Epithelial cell of proximal tubule (primary cell): ENCODE data around the gene C1S. TPM values are rescaled to one million over a fixed set of nuclear protein-coding genes. Genes with fewer than 3 reads are reported as not detected.

Experiments used
- DNase-seq: peaks from one replicate; pipeline ENCODE4 v3.0.0-alpha.2; 2011; ENCODE audit warnings: low read depth
- H3K4me3 ChIP-seq: 2 replicates; pipeline ENCODE4 v1.5.1; 2011; ENCODE audit warnings: low read depth, mild to moderate bottlenecking, low read length
- CTCF ChIP-seq: conservative IDR thresholded peaks from 2 replicates; pipeline ENCODE4 v1.5.1; 2012; ENCODE audit warnings: low read depth, mild to moderate bottlenecking, low read length
- total RNA-seq: library from RNA; depleted of rRNA; stranded (reverse); fragments of >200 nt; gene quantifications from 2 replicates; pipeline ENCODE4 v1.2.3, GENCODE V29; 2015

Gene C1S
- total RNA-seq, 1 donor from 2014 or later: 1.3 TPM

- no peak overlapping the region for H3K4me3 ChIP-seq
- no peak for TF ChIP-seq CTCF
- no peak for DNase-seq
These were observed 15.4 kb downstream of the C1S start for GRCh38 chr12:7075939-7076338.

- no peak overlapping the region for H3K4me3 ChIP-seq
- TF ChIP-seq CTCF: no peak
- no peak for DNase-seq
These were observed 16.0 kb downstream of the C1S start for GRCh38 chr12:7076493-7076892.

GRCh38 chr12:7078163-7078562 lies 17.6 kb downstream of the C1S start:
- no peak for TF ChIP-seq CTCF
- no peak overlapping the region for H3K4me3 ChIP-seq
- no peak for DNase-seq

GRCh38 chr12:7079826-7080125 lies 19.3 kb downstream of the C1S start:
- no peak for TF ChIP-seq CTCF
- no peak overlapping the region for H3K4me3 ChIP-seq
- peak; percentile 32 for DNase-seq

- no peak for TF ChIP-seq CTCF
- DNase-seq: no peak
- H3K4me3 ChIP-seq: no peak overlapping the region
These were observed 20.5 kb downstream of the C1S start for GRCh38 chr12:7081037-7081436.

GRCh38 chr12:7083125-7083524 lies 22.6 kb downstream of the C1S start:
- no peak for DNase-seq
- no peak for TF ChIP-seq CTCF
- H3K4me3 ChIP-seq: no peak overlapping the region

- DNase-seq: no peak
These were observed 28.8 kb downstream of the C1S start for GRCh38 chr12:7089196-7089871.

More at GRCh38 chr12:7089196-7089871, 28.8 kb downstream of the C1S start:
- no peak overlapping the region for H3K4me3 ChIP-seq
- no peak for TF ChIP-seq CTCF
